ENCODE data around the gene NRG2.

Gene NRG2

DNA sequence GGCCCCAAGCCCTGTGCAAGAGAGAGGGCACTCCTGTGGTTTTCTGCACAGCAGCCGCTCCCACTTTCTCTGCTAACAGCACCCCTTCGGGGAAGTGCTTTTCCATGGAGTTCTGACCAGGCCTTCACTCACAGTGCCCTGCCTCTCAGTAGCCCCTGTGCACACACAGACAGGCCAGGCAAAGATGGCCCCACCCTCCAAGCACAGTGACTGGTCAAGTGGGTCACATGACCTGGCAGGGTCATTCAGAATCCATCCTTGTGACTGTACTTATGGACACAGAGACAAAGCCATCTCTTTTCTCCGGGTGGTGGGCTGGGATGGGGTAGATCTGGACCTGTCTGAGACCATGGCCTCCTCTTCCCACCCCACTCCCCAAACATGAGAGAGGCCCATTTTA, 165.0 kb downstream of the NRG2 start:
- DNase-seq (ENCODE audit: low read depth, low spot score), result no peak
- no peak for TF ChIP-seq POLR2AphosphoS5 (IDR thresholded peaks at IDR 0.05; ENCODE audit: borderline replicate concordance, low read depth, low read length)
- TF ChIP-seq FOXP2 (optimal IDR thresholded peaks at IDR 0.05; ENCODE audit: control extremely low read depth, extremely low read length, insufficient read depth), result no peak
- TF ChIP-seq EZH2 (IDR thresholded peaks at IDR 0.05), result no peak
- Histone ChIP-seq H3K27ac (no peak overlapping the region), H3K9me3 (ENCODE audit: low read depth, low read length) (peaks cover 3% of the 10 kb centered on the region; the same call in 1 of the 2 replicates), H3K4me3 (no peak overlapping the region), H3K36me3 (ENCODE audit: insufficient read depth, low read length) (no peaks in the 10 kb centered on the region), H3K9ac (ENCODE audit: insufficient read length) (no peak overlapping the region)

DNA sequence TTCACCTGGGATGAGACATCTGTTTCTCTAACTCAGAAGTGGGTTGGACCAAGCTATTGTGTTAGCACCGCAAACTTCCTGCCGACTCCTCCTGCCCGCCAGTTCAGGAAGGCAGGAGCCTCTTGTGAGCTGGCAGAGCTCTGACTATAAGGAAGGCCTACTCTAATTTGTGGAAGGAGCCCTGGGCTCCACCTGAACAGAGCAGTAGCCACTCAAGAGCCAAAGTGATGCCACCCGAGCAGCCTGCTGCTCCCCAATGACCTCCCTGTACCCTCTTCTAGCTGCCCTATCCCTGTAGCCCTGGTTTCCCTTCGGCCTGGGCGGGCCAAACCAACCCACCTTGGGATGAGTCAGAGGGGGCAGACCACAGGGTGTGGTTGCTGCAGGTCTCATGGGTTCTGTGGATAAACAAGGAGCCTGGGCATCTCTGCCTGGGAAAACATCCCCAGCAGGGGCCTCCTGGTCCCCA, 165.9 kb downstream of the NRG2 start:
- Histone ChIP-seq H3K4me3 (no peak overlapping the region), H3K27ac (no peak overlapping the region), H3K36me3 (ENCODE audit: insufficient read depth, low read length) (no peaks in the 10 kb centered on the region), H3K9me3 (ENCODE audit: low read depth, low read length) (peaks cover 3% of the 10 kb centered on the region; the same call in 1 of the 2 replicates), H3K9ac (ENCODE audit: insufficient read length) (no peak overlapping the region)
- TF ChIP-seq FOXP2 (optimal IDR thresholded peaks at IDR 0.05; ENCODE audit: control extremely low read depth, extremely low read length, insufficient read depth) (no peak), POLR2AphosphoS5 (IDR thresholded peaks at IDR 0.05; ENCODE audit: borderline replicate concordance, low read depth, low read length) (no peak), EZH2 (IDR thresholded peaks at IDR 0.05) (no peak)
- no peak for DNase-seq (ENCODE audit: low read depth, low spot score)

DNA sequence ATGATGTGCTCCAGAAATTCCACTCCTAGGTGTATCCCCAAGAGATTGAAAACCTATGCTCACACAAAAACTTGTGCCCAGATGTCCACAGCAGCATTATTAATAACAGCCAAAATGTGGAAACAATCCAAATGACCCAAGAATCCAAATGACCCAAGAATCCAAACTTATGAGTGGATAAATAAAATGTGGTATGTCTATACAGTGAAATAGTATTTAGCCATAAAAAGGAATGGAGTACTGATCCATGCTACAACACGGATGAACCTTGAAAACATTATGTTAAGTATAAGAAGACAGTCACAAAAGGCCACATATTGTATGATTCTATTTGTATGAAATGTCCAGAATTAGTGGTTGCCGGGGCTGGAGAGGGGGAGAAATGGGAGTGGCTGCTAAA, 167.1 kb downstream of the NRG2 start:
- no peak for DNase-seq (ENCODE audit: low read depth, low spot score)
- H3K27ac ChIP-seq, result no peak overlapping the region
- H3K36me3 ChIP-seq (ENCODE audit: insufficient read depth, low read length), result no peaks in the 10 kb centered on the region
- TF ChIP-seq EZH2 (IDR thresholded peaks at IDR 0.05) (no peak), POLR2AphosphoS5 (IDR thresholded peaks at IDR 0.05; ENCODE audit: borderline replicate concordance, low read depth, low read length) (no peak), FOXP2 (optimal IDR thresholded peaks at IDR 0.05; ENCODE audit: control extremely low read depth, extremely low read length, insufficient read depth) (no peak)
- peaks cover 3% of the 10 kb centered on the region; the same call in 1 of the 2 replicates for H3K9me3 ChIP-seq (ENCODE audit: low read depth, low read length)
- H3K4me3 ChIP-seq, result no peak overlapping the region
- H3K9ac ChIP-seq (ENCODE audit: insufficient read length), result no peak overlapping the region

DNA sequence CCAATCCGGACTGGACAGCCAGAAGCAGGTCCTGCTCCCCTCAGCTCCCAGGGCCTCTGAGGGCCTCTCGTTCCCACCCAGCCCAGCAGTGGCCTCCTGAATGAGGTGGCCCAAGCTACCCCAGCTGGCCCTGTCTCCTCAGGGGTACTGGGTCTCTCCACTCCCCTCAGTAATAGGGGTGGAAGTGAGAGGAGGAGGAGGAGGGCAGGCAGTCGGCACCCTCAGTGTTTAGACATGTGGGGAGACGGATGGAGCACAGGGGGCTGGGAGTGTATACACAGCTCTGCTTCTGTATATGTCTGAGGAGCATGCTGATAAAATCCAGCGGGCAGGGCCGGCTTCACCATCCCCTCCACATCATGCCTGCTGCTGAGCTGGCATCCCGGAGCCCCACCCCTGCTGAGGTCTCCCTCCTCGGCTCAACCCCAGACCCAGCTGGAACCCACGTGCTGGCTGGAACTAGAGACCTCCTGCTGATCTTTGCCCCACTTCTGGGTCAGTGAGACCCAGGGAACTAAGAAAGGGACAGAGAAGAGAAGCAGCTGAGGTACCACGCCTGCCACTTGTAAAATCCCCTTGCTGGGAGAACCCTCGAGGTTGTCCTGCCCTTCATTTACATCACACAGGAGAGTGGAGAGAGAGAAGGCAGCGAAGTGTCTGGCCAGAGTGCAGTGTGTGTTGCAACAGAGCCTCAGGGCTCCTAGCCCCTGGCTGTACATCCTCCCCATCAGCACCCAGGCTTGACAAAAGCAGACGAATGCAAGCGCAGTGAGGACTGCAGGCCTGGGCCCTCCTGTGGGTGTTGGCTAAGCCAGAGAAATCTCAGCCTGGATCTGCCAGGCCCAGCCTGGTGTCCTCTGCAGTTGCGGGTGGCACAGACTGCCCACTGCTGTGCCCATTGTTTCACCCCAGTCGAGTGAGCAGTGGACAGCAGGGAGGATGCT, 170.0 kb downstream of the NRG2 start:
- H3K9me3 ChIP-seq (ENCODE audit: low read depth, low read length), result peaks cover 3% of the 10 kb centered on the region; the same call in 1 of the 2 replicates
- H3K4me3 ChIP-seq, result no peak overlapping the region
- no peak overlapping the region for H3K27ac ChIP-seq
- H3K9ac ChIP-seq (ENCODE audit: insufficient read length), result no peak overlapping the region
- H3K36me3 ChIP-seq (ENCODE audit: insufficient read depth, low read length), result no peaks in the 10 kb centered on the region
- TF ChIP-seq EZH2 (IDR thresholded peaks at IDR 0.05) (no peak), POLR2AphosphoS5 (IDR thresholded peaks at IDR 0.05; ENCODE audit: borderline replicate concordance, low read depth, low read length) (no peak), FOXP2 (optimal IDR thresholded peaks at IDR 0.05; ENCODE audit: control extremely low read depth, extremely low read length, insufficient read depth) (no peak)
- DNase-seq (ENCODE audit: low read depth, low spot score), result no peak

DNA sequence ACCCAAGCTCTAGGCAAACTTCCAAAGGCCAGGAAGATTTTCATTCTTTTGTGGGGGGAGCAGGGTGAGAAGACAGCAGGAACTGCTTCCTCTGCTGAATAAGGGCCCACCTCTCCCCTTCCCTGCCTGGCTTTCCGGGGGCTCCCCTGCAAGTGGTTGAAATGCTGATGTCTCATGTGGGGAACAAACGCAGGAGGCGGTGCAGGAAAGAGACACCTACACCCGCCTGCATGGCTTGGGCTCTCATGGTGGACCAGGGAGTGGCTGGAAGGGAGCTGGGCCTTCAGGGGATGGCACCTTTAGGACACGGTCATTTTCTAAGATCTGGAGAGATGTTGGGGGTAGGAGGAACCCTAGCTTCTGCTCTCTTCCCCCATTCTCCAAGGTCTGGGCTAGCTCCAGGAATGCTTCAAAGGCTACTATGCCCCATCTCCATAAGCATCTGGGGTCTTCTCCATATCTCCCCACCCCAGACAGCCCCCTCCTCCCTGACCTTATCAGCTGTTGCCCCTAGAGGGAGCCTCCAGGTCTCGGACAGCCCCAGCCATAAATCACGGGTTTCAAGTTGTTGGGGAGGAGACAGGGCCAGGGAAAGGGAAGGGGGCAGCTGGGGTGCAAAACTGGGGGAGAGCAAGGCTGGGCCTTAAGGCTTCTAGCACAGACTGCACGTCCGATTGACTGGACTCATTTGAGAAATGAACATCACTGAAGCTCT, 170.9 kb downstream of the NRG2 start:
- no peak for DNase-seq (ENCODE audit: low read depth, low spot score)
- no peak for TF ChIP-seq FOXP2 (optimal IDR thresholded peaks at IDR 0.05; ENCODE audit: control extremely low read depth, extremely low read length, insufficient read depth)
- no peak for TF ChIP-seq POLR2AphosphoS5 (IDR thresholded peaks at IDR 0.05; ENCODE audit: borderline replicate concordance, low read depth, low read length)
- no peak for TF ChIP-seq EZH2 (IDR thresholded peaks at IDR 0.05)
- Histone ChIP-seq H3K27ac (no peak overlapping the region), H3K4me3 (no peak overlapping the region), H3K9ac (ENCODE audit: insufficient read length) (no peak overlapping the region), H3K9me3 (ENCODE audit: low read depth, low read length) (peaks cover 3% of the 10 kb centered on the region; the same call in 1 of the 2 replicates), H3K36me3 (ENCODE audit: insufficient read depth, low read length) (no peaks in the 10 kb centered on the region)

DNA sequence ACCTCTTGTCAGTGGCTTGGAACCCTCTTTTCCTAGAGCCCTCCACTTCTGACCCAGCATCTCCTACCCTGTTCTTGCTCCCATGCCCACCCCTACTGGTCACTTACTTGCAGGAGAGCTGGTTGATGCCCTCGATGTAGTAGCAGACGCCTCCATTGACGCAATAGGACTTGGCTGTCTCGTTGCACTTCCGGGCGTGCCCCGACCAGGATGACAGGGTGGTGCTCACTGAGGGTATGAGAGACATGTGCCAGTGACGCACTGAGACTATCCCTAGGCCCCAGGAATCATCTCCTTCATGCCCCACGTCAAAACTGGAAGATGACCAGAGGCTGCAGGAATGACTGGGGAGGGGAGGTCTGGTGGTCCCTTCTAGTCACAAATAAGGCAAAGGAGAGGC, 171.5 kb downstream of the NRG2 start:
- DNase-seq (ENCODE audit: low read depth, low spot score), result no peak
- TF ChIP-seq EZH2 (IDR thresholded peaks at IDR 0.05), result no peak
- TF ChIP-seq FOXP2 (optimal IDR thresholded peaks at IDR 0.05; ENCODE audit: control extremely low read depth, extremely low read length, insufficient read depth), result no peak
- no peak for TF ChIP-seq POLR2AphosphoS5 (IDR thresholded peaks at IDR 0.05; ENCODE audit: borderline replicate concordance, low read depth, low read length)
- H3K4me3 ChIP-seq, result no peak overlapping the region
- H3K36me3 ChIP-seq (ENCODE audit: insufficient read depth, low read length), result no peaks in the 10 kb centered on the region
- H3K27ac ChIP-seq, result no peak overlapping the region
- no peak overlapping the region for H3K9ac ChIP-seq (ENCODE audit: insufficient read length)
- H3K9me3 ChIP-seq (ENCODE audit: low read depth, low read length), result peaks cover 3% of the 10 kb centered on the region; the same call in 1 of the 2 replicates

DNA sequence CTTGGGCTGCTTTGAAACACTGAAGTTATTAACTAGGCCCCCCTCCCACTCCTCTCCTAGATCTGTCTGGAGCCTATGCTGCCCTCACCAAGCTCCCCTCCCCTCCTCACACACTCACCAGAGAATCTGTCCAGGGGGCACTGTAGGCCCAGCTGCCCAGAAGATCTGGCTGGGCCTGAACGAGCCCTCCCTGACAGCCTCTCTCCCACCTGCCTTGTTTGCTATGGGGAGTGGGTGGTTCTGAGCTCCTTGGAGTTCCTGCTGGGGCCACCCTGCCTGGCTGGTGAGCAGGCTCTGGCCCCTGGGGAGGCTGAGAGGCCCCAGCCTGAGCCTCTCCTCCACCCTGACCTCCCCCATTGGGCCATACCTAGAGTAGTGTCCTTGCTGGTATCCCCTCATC, 172.4 kb downstream of the NRG2 start:
- TF ChIP-seq FOXP2 (optimal IDR thresholded peaks at IDR 0.05; ENCODE audit: control extremely low read depth, extremely low read length, insufficient read depth) (no peak), POLR2AphosphoS5 (IDR thresholded peaks at IDR 0.05; ENCODE audit: borderline replicate concordance, low read depth, low read length) (no peak), EZH2 (IDR thresholded peaks at IDR 0.05) (no peak)
- no peak for DNase-seq (ENCODE audit: low read depth, low spot score)
- H3K9ac ChIP-seq (ENCODE audit: insufficient read length), result no peak overlapping the region
- no peak overlapping the region for H3K27ac ChIP-seq
- no peaks in the 10 kb centered on the region for H3K36me3 ChIP-seq (ENCODE audit: insufficient read depth, low read length)
- H3K9me3 ChIP-seq (ENCODE audit: low read depth, low read length), result no peaks in the 10 kb centered on the region
- H3K4me3 ChIP-seq, result no peak overlapping the region

All from SK-N-MC (cell line).